Brain pericyte (primary cell): ENCODE measurements around the gene IRX5.

ENCODE experiments used
- DNase-seq: peaks from one replicate; pipeline ENCODE4 v3.0.0-alpha.2; 2012; ENCODE audit warnings: low read depth, low spot score

The IRX5 gene

DNA sequence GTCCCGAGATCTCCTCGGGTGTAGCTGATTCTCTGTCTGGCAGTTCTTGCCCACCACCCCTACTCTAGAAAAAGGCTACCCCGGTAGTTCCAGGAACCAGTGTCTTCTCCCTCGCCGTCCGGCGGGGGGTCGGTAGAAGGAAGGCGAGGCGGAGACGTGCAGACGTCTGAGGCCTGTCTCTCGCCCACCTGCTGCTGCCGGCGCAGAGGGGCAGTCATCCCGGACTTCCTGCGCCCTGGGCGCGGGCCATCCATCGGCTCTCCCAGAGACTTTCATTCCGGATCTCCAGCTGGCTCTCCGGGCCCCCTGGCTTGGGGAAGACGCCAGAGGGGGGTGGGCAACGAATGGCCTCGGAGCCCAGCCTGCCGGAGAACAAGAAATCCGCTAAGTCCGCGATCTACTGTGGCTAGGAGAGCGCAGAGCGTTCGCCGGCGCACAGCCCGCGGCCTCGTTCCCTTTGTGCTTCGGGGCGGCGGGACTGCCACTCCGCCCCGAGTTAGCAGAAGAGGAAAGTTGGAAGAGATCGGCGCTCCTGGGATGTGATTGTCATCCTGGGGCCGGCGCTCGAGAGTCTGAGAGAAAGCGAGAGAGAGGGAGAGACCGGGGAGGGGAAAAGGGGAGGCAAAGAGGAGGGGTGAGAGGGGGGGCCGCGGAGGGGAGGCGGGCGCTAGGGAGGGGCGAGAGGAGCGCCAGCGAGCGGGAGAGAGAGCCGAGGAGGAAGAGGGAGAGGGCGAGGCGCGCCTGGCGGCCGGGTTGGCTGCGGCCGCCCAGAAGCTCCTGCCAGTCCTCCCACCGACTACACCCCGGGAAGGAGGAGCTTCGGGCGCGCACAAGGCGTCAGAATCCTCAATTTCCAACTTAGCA, at the start of gene IRX5:
Gene IRX5, plus strand, starts transcription at position 861 of the 864 bp plus-strand sequence. CDS start 334 bp downstream, outside the sequence.
- peak; percentile 68 for DNase-seq

DNA sequence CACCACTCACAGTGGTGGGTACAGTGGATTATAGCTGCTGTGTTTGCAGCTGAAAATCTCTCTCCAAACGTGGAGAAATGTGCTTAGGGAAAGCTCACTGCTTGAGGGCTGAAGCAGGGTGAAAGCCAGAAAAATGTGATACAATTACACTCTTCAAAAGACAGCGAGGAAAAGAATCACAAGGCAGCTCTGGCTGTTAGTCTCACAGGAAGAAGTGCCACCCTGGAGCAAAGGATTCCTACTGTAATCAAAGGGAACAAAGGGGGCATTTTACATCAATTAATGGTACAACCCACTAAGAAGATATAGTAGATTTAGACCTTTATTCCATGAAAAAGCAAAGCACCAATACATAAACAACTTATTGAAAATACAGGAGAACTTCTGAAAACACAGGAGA, 48.1 kb upstream of the IRX5 start:
- no peak for DNase-seq

DNA sequence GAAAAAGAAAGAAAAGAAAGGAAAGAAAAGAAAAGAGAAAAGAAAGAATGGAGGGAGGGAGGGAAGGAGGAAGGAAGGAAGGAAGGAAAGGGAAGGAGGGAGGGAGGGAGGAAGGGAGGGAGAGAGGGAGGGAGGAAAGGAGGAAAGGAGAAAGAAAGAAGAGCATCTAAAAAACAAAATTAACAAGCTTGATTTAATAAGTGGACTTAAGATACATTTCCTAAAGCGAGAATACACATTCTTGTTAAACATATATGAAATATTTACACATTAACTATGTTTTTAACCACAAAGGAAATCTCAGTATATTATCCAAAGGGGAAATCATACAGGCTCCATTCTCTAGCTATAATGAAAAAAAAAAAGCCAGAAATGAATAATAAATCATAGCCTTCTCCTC, 47.3 kb upstream of the IRX5 start:
- DNase-seq, result no peak

DNA sequence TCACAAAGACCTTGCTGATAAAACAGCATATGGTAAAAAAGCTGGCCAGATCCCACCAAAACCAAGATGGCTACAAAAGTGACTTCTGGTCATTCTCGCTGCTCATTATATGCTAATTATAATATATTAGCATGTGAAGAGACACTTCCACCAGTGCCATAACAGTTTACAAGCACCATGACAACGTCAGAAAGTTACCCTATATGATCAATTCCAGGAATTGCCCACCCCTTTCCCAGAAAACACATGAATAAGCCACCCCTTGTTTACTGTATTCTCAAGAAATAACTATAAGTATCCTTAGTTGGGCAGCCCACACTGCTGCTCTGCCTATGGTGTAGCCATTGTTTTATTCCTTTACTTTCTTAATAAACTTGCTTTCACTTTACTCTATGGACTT, 44.6 kb upstream of the IRX5 start:
- DNase-seq, result no peak

DNA sequence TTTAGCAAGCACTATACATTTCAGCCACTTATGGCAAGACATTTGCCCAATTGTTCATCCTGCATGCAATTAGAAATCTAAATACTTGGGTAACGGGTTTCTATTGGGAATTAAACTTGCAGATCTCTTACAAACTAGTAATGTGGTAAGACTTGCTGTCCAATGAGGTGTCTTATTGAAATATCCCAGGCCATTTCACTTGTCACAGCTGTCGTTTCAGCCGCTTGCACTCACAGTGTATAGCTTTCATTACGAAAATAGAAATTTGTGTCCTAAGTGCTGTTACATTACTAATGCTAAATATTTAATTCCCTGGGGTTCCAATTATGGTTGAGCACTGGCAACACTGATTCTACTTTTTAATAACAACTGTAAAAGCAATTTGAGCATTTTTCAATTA, 40.3 kb upstream of the IRX5 start:
- DNase-seq, result no peak

DNA sequence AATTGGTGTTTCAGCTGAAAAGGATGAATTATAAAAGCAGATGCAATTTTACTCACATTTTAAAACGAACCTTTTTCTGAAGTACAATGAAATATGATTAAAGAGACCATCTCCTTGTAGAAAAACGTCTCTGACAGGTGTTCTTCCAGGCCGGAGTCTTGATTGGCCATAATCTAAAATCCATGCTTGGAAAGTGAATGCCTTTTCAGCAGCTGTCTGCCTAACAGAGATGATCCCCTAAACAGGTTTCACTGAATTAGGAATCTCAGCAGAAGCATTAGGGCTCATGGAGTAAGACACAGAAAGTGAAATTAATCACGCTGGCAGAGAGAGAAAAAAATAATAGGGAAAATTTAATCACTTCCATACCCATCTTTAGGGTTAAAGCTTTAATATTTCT, 39.3 kb upstream of the IRX5 start:
- DNase-seq, result no peak

DNA sequence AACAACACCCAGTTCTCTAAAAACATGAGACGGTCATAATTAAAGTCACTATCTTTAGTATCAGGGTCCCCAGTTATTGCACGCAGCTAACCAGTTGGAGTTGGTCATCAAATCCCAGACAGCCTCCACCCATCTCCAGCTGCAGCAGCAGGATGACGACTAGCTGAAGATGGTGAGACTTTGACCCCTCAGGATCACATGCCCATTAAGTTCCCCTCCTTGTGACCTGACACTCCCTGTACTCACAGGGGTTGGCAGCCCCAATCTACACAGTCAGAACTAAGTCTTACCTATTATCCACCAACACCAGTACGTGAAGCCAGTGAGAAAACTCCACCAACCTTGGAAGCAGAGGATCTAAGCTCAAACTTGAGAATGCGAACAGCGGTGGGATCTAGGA, 37.7 kb upstream of the IRX5 start:
- no peak for DNase-seq

DNA sequence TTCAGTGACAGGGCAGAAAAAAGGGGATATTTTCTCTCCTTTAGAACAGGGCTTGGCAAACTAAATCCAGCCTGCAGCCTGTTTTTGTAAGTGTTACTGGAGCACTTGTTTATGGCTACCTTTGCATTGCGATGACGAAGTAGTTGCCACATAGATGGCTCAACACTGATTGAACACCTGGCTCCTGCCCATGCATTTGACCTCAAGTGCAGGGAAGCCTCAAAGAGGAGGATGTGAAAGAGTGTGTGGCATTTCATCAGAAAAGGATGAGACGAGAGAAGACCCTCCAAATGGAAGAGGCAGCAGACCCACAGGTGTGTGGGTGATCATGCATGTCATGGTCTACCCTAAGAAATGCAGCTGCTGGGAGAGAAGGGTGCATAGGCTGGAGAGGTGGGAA, 32.7 kb upstream of the IRX5 start:
- DNase-seq, result no peak

DNA sequence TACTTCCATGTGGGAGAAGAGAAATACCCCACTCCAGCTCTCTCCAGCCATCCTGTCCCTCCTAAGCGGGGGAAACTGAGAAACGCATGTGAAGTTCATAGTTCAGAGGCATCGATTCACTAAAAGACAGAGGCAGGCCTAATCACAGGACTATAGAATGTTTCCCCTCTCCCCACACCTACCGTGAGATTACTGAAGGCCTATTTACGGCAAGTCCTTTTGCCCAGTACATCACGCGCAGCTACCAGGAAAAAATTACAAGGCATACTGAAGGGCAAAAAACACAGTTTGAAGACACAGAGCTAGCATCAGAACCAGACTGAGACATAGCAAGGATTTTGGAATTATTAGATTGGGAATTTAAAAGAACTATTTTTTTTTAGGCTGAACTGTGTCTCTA, 29.1 kb upstream of the IRX5 start:
- DNase-seq, result no peak

DNA sequence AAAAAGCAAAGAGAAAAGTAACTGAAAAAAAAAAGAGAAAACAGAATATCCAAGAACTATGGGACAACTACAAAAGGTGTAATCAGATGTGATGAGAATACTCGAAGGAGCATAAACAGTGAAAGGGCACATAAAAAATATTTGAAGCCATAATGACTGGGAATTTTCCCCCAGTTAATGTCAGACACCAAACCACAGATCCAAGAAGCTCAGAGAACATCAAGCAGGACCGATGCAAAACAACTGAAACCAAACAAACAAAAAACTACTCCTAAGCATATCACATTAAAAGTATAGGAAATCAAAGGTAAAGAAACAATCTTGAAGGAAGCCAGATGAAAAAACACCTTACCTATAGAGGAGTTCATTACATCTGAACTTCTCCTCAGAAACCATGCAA, 27.6 kb upstream of the IRX5 start:
- no peak for DNase-seq

DNA sequence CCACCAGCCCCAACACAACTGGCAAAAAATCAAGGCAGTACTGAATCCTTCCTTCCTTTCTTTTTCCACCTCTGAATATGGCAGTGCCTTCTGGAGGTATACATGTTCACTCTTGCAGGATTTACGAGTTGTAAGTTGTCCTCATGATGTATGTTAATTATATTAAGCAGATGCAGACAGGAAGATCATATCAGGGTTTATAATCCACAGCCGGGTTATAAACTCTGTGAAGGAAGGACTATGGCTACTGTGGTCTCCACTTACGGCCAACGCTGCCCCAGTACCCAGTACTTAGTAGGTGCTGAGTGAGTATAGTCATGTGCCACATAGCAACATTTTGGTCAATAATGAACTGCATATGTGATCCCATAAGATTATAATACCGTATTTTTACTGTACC, 19.6 kb upstream of the IRX5 start:
- DNase-seq, result no peak

DNA sequence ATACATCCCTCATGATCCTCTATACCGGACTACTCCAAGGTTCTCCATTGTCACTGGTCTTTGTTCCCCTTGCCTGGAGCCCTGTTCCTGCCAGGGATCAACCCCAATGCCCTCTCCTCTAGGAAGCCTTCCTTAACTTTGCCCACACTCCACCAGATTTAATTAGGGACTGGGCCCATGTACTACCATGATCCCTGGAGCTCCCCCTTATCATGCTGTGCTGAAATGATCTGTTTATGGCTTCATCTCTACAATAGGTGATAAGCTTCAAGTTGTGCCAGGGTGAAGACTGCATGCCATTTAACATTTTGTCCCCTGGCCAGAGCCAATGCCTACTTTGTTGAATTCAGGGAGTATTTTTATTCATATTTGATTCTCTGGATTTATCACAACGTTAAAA, 17.9 kb upstream of the IRX5 start:
- DNase-seq, result no peak

DNA sequence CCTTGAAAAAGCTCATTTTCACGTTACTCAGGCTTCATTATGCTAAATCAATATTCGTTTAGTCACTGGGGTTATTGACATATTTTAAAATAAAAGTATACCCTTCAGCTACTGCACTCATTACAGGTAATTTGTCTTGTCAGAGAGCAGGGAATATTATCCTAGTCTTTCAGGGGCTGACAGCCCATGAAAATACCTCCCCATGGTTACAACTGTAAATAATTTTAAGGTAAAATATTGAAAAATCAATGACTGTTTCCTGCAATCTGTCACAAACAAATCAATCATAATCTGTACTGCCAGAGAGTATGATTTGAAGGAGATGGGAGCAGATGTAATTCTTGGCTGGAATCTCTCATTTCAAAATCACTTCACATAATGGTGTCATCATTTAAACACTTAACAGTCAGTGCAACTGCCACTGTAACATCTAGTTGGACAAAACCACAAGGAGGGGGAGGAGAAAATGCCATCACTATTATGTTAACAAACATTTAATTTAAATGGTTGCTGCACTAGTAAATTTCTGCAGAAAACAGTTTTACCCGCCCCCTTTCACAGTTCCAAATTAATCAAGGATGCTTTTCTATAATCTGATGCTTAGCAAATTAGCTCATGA, 9.3 kb upstream of the IRX5 start:
- DNase-seq, result no peak

DNA sequence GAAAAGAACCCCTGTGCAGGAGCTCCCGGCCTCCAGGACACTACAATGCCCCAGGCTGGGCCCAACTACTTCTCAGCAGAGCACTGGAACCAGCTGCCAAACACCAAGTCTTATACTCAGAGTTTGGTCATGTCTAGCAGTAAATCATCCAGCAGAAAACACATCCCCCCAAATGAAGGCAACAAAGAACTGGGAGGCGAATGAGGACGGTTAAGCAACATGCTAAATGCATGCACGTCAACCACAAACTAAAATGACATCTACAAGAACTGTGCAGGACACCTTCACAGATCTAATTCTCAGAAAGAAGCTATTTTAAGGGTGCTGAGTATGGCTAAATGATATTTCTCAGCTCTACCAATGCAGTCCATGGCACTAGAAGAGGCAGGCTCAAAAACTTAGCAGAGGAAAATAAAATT, 7.6 kb upstream of the IRX5 start:
- no peak for DNase-seq

DNA sequence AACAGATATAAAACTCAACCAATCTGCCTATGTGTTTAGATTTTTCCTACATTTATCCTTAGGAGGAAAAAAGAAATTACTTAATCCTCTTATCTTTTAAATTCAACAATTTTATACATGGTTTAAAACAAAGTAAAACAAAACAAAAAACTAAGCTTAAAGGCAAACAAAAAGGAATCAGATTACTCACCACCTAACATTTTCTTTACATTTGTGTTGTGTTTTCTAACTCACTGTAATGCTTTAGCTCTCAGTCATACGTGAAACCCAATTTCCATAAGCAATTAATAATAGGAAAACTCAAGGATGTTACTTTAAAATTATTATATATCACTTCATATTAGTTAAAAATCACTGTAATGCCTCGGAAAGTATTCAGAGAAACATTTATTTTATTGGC, 6.7 kb upstream of the IRX5 start:
- DNase-seq, result no peak

DNA sequence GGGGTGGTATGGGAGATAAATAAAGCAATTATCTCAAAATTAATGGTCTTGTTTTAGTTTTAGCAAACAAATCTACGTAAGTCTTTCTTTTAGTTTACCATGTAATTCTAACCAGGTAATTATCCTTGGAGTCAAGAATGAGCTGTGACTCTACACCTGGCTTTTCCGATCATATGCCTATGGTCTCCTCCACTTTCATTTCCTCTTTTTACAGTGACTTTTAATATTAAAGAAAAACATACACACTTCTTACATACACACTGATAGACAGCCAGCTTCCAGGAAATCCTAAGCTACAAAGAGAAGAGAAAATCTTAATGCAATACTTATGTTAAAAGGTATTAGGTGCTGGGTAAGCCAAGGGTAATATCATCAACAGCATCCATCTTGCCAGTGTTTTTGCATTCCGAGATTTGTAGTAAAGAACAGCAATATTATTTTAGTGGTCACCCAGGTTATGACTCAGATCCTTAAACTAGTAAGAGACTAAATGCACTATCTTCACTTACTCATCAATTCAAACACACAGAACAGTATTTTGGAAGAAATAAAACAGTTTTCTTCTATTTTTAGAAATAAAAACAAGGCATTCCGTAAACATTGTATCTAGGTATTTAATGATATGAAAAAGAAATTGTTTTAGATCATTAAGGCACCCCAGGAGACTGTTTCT, 4.4 kb upstream of the IRX5 start:
- no peak for DNase-seq

DNA sequence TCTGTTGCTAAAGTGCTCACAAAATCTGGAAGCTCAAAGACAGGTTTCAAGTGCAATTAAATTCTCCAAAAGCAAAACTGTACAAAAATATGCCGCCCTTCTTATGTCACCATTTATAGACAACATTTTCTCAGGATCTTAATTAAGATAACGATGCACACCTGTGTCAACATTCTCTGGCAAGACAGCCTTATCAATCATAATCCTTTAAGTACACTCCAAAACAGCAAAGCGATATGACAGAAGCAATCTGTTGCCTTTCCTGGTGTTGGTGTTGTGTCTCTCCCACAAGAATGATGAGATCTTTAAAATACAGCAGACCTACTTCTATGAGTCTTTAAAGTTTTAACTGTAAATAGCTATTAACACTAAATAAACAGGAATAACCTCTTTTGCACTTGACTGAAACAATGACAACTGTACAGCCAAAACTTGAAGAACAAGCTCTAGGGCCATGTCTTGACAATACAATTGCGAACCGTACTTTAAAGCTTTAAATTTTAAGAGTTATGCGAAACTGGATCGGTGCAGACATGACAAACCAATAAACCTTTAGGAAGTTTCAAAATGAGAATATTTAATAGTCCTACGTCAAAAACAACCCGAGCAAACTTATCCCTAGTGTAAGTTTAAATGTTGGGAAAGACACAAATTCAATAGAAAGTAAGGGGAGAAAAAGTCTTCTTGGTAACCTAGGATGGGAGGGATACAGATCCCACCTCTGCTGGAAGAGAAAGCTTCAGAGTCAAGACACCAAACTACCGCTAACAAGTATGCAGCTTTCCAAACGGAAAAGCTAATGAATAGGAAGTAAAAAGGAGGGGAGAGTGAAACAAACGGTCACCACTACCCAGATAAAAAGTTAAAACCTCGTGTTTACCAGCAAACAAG, 3.3 kb upstream of the IRX5 start:
- no peak for DNase-seq

DNA sequence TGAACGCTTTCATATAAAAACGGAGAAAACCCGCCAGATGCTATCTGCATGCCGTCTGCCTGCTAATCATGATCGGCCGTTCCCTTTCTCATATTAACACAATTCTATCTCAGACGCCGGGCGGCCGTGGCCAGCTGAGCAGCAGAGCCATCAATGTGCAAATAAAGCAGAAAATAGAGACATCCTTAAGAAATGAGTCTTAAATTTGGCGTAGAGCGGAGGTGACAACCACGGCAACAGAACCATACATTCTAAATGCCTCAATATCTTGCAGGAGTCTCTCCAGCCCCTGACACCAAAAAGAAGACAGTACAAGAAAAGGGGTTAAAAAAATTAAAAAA, 2.7 kb upstream of the IRX5 start:
- no peak for DNase-seq

DNA sequence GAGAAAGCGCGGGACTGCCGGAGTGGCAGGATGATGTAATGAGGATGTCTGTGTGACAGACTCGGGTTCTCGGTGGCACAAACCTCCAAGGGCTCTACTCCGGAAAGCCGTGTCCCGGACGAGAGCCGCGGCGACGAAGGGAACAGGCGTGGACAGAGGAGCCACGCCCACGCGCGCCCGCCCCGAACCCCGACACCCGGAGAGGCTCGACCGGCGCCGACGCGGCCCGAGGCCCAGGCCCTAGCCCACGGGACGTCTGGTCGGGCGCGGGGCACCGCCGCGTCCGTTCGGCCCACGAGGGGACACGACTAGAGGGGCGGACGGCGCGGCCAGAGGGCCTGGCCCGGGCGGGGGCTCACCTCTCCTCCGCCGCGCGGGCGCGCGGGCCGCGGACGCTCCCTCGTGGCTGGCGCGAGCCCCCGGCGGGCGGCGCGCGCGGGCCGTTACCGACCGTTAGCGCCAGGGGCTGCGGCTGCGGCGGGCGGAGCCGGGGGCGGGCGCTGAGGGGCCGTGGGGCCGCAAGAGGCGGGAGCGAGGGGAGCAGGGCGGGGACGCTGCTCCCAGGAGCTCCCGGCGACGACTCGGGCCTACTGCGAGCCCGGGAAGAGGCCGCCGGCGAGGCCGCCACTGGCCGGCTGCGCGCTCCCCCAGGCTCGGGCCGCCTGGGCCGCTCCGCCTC, 2.1 kb upstream of the IRX5 start:
- DNase-seq, result no peak

DNA sequence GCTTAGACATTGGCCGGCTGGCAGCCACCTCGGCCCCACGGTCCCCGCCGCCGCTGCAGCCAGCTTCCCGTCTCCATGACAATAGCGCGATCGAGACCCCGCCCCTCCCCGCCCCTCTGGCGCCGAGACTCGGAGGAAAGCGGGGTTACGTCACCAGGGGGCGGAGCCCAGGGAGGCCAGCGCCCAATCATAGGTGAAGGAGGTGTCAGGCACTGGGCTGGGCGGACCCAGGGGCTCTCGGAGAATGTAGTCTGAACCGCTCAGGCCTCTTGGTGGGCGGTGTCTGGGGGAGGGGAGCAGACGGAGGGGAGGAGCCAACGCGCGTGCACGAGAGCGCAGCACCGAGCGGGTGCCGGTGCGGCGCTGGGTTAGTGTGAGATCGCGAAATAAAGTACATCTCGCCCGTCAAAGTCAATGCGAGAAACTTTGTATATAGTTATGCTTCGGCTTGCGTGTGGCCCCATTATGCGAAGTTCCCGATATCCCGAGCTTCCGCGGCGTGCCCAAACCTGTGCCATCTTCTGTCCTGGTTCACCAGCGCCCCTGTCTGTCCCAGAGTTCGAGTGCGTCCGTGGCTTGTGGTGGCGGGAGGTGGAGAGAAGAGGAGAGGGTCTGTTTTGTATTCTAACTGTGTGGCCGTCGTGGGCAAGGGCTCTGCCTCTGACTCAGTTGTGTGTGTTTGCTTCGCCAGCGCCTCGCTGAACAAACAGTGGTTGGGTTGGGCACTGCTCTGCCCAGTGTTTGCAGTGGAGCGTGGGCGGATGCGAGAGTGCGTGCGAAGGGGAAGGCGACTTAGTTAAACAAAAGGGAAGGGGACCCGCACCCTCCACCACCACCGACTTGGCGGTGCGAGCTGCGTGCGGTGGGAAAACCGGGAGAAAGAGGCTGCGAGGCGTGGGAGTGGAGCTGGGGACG, 1.3 kb upstream of the IRX5 start:
- DNase-seq, result peak; percentile 95

DNA sequence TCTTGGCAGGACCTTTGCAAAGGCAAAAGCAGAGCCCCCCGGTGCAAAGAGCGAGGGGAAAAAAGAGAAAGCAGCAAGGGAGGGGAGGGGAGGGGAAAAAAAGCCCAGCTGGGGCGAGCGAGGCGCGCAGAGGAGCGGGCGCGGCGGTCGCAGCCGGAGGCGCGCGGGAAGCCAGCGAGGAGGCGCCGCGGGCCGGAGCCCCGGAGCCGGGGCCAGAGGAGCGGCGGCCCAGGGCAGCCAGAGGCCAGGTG, 129 bp downstream of the IRX5 start:
- DNase-seq, result no peak
